K562 (cell line): ENCODE measurements around the gene MYO18A. TPM values are rescaled to one million over a fixed set of nuclear protein-coding genes. Genes with fewer than 3 reads are reported as not detected.

Experiments
- ATF1 ChIP-seq, 2 experiments: fragments of 450-650 bp in 1 of 2; IDR thresholded peaks; 2 replicates each; pipeline ENCODE4 v1.6.1; 2016; ENCODE audit warnings: missing compliant biosample characterization in 1 of 2, missing genetic modification characterization in 1 of 2
- CBFB ChIP-seq: sonication (generic); formaldehyde crosslinking; IDR thresholded peaks from 2 replicates; pipeline ENCODE4 v1.4.0; 2020; ENCODE audit warnings: mild to moderate bottlenecking, missing genetic modification reagents
- DDX20 ChIP-seq: fragments of 450-650 bp; IDR thresholded peaks from 2 replicates; pipeline ENCODE4 v1.6.1; 2016; ENCODE audit warnings: missing genetic modification characterization, low read depth, mild to moderate bottlenecking, missing compliant biosample characterization, moderate library complexity
- FOXM1 ChIP-seq, 2 experiments: fragments of 450-650 bp in 1 of 2; sonication (generic) in 1 of 2; formaldehyde crosslinking in 1 of 2; IDR thresholded peaks; 2 replicates each; pipeline versions ENCODE4 v1.6.1 to v1.9.0; 2017 to 2022; ENCODE audit warnings: low read depth in 2 of 2, mild to moderate bottlenecking in 2 of 2, missing genetic modification reagents in 1 of 2, moderate library complexity in 1 of 2
- MYC ChIP-seq, 2 experiments: fragments of 250-450 bp in 1 of 2; sonication (Bioruptor Pico) in 1 of 2; IDR thresholded peaks; 2 replicates each; pipeline versions ENCODE4 v1.5.1 to v1.6.1; 2012 to 2021; ENCODE audit warnings: low read depth in 2 of 2, borderline replicate concordance in 1 of 2, improper control_type of control experiment in 1 of 2, low read length in 1 of 2, mild to moderate bottlenecking in 1 of 2, moderate library complexity in 1 of 2
- NBN ChIP-seq: fragments of 450-650 bp; IDR thresholded peaks from 2 replicates; pipeline ENCODE4 v1.6.1; 2016; ENCODE audit warnings: low read depth, mild to moderate bottlenecking
- NRF1 ChIP-seq, 2 experiments: fragments of 450-650 bp; IDR thresholded peaks in 1 of 2; conservative IDR thresholded peaks in 1 of 2; 2 replicates each; pipeline ENCODE4 v1.6.1; 2014; ENCODE audit warnings: mild to moderate bottlenecking in 2 of 2
- RAD51 ChIP-seq: fragments of 450-650 bp; IDR thresholded peaks from 2 replicates; pipeline ENCODE4 v1.7.1; 2016; ENCODE audit warnings: low read depth, mild to moderate bottlenecking, borderline replicate concordance
- SNIP1 ChIP-seq: fragments of 450-650 bp; IDR thresholded peaks from 2 replicates; pipeline ENCODE4 v1.7.1; 2017; ENCODE audit warnings: low read depth, mild to moderate bottlenecking
- SP2 ChIP-seq: IDR thresholded peaks from 2 replicates; pipeline ENCODE4 v1.6.1; 2011; ENCODE audit warnings: mild to moderate bottlenecking, low read depth, low read length, moderate library complexity; ENCODE audit not compliant: poor library complexity, severe bottlenecking; ENCODE audit errors: extremely low read depth
- TBP ChIP-seq: optimal IDR thresholded peaks from 2 replicates; pipeline ENCODE3; 2011; ENCODE audit warnings: low read depth, low read length, improper control_type of control experiment
- TGIF2 ChIP-seq: sonication (generic); formaldehyde crosslinking; IDR thresholded peaks from 2 replicates; pipeline ENCODE4 v1.8.1; 2022; ENCODE audit warnings: mild to moderate bottlenecking, missing genetic modification reagents, moderate library complexity
- polyA plus RNA-seq, 8 experiments: library from polyadenylated mRNA; depleted of rRNA in 4 of 8; stranded (reverse) in 5 of 8; unstranded in 3 of 8; fragments of >200 nt; fragmentation: Nextera tagmentation in 2 of 8; fragmentation: Illumina TruSeq in 1 of 8; extraction: Ambion mirVana in 2 of 8; extraction: Trizol in 1 of 8; gene quantifications; 2 replicates each; pipeline versions ENCODE4 v1.2.1 to v1.2.3, GENCODE V29; 2011 to 2014; ENCODE audit warnings: inconsistent platforms in 1 of 8, missing spikeins in 1 of 8
- total RNA-seq, 7 experiments: library from RNA; depleted of rRNA in 6 of 7; stranded (reverse); fragments of >200 nt in 6 of 7; fragmentation: Illumina TruSeq in 2 of 7; extraction: Trizol in 2 of 7; gene quantifications; 2 replicates each; pipeline versions ENCODE4 v1.2.1 to v1.2.3, GENCODE V29; 2011 to 2021; ENCODE audit warnings: low replicate concordance in 1 of 7
- TF ChIP-seq, protein P1 (sequence below): fragments of 450-650 bp; IDR thresholded peaks from 2 replicates; pipeline ENCODE4 v1.7.1; 2018; ENCODE audit warnings: mild to moderate bottlenecking, low read depth; ENCODE audit not compliant: partially characterized antibody
- TF ChIP-seq, protein P2 (sequence below): fragments of 150-350 bp; IDR thresholded peaks from 2 replicates; pipeline ENCODE4 v1.6.1; 2014; ENCODE audit warnings: low read depth, mild to moderate bottlenecking, low read length, borderline replicate concordance
- TF ChIP-seq, protein P3 (sequence below): sonication (generic); formaldehyde crosslinking; IDR thresholded peaks from 2 replicates; pipeline ENCODE4 v1.8.1; 2023; ENCODE audit warnings: mild to moderate bottlenecking, missing genetic modification reagents, moderate library complexity
- TF ChIP-seq, protein P4 (sequence below): sonication (generic); formaldehyde crosslinking; IDR thresholded peaks from 2 replicates; pipeline ENCODE4 v1.9.0; 2022; ENCODE audit warnings: mild to moderate bottlenecking, missing genetic modification reagents
- TF ChIP-seq, protein P5 (sequence below): sonication (generic); formaldehyde crosslinking; IDR thresholded peaks from 2 replicates; pipeline ENCODE4 v1.8.1; 2023; ENCODE audit warnings: mild to moderate bottlenecking, missing genetic modification reagents

Gene MYO18A
- total and polyA plus RNA-seq, 9 of the 15 experiments (the other 6 are each of a cell fraction or from before 2014, with no cell fraction given), result 2.5 to 65.4 (median 17.1) TPM

DNA sequence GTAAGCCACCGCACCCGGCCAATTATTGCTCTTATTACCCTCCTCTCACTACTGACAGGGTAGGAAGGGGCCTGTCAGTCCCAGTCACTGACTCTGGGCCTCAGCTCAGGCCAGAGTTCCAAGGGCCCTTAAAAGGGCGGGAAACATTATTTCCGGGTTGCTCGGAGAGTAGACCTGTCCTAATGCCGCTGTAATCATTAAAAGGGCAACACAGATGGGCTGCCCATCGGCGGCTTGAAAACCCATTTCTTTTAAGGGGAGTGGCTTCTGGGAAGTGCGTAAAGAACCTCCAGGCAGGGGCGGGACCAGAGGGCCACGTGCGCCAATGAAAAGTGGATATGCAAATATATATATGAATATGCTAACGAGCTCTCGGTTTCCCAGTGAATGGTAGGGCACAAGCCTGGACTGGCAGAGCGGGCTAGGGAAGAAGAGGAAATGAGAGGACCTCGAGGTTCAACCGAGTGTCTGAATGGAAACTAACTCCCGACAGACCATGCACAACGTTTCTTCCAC, 110.6 kb downstream of the MYO18A start (continued):
- TF ChIP-seq, protein P1, sequence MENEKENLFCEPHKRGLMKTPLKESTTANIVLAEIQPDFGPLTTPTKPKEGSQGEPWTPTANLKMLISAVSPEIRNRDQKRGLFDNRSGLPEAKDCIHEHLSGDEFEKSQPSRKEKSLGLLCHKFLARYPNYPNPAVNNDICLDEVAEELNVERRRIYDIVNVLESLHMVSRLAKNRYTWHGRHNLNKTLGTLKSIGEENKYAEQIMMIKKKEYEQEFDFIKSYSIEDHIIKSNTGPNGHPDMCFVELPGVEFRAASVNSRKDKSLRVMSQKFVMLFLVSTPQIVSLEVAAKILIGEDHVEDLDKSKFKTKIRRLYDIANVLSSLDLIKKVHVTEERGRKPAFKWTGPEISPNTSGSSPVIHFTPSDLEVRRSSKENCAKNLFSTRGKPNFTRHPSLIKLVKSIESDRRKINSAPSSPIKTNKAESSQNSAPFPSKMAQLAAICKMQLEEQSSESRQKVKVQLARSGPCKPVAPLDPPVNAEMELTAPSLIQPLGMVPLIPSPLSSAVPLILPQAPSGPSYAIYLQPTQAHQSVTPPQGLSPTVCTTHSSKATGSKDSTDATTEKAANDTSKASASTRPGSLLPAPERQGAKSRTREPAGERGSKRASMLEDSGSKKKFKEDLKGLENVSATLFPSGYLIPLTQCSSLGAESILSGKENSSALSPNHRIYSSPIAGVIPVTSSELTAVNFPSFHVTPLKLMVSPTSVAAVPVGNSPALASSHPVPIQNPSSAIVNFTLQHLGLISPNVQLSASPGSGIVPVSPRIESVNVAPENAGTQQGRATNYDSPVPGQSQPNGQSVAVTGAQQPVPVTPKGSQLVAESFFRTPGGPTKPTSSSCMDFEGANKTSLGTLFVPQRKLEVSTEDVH, result peak; percentile 77
- TF ChIP-seq, protein P2, sequence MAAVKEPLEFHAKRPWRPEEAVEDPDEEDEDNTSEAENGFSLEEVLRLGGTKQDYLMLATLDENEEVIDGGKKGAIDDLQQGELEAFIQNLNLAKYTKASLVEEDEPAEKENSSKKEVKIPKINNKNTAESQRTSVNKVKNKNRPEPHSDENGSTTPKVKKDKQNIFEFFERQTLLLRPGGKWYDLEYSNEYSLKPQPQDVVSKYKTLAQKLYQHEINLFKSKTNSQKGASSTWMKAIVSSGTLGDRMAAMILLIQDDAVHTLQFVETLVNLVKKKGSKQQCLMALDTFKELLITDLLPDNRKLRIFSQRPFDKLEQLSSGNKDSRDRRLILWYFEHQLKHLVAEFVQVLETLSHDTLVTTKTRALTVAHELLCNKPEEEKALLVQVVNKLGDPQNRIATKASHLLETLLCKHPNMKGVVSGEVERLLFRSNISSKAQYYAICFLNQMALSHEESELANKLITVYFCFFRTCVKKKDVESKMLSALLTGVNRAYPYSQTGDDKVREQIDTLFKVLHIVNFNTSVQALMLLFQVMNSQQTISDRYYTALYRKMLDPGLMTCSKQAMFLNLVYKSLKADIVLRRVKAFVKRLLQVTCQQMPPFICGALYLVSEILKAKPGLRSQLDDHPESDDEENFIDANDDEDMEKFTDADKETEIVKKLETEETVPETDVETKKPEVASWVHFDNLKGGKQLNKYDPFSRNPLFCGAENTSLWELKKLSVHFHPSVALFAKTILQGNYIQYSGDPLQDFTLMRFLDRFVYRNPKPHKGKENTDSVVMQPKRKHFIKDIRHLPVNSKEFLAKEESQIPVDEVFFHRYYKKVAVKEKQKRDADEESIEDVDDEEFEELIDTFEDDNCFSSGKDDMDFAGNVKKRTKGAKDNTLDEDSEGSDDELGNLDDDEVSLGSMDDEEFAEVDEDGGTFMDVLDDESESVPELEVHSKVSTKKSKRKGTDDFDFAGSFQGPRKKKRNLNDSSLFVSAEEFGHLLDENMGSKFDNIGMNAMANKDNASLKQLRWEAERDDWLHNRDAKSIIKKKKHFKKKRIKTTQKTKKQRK, result no peak
- no peak for TF ChIP-seq CBFB
- TF ChIP-seq RAD51, result peak; percentile 85
- TF ChIP-seq MYC (IDR thresholded peaks at IDR 0.05; ENCODE audit: low read depth, low read length), result peak; percentile 33; the same call in 1 of the 2 replicates
- no peak for TF ChIP-seq MYC (CRISPR knock-in tag; IDR thresholded peaks at IDR 0.05; ENCODE audit: borderline replicate concordance, low read depth)
- TF ChIP-seq TGIF2, result no peak
- TF ChIP-seq FOXM1 (IDR thresholded peaks at IDR 0.05; ENCODE audit: low read depth), result peak; percentile 37; the same call in 1 of the 2 replicates
- TF ChIP-seq FOXM1 (CRISPR knock-in tag; IDR thresholded peaks at IDR 0.05; ENCODE audit: low read depth), result no peak
- TF ChIP-seq, protein P3, sequence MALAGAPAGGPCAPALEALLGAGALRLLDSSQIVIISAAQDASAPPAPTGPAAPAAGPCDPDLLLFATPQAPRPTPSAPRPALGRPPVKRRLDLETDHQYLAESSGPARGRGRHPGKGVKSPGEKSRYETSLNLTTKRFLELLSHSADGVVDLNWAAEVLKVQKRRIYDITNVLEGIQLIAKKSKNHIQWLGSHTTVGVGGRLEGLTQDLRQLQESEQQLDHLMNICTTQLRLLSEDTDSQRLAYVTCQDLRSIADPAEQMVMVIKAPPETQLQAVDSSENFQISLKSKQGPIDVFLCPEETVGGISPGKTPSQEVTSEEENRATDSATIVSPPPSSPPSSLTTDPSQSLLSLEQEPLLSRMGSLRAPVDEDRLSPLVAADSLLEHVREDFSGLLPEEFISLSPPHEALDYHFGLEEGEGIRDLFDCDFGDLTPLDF (CRISPR knock-in tag), result peak; percentile 76
- TF ChIP-seq, protein P4, sequence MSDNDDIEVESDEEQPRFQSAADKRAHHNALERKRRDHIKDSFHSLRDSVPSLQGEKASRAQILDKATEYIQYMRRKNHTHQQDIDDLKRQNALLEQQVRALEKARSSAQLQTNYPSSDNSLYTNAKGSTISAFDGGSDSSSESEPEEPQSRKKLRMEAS, result peak; percentile 55; the same call in 1 of the 2 replicates
- peak; percentile 8 for TF ChIP-seq SP2
- no peak for TF ChIP-seq ATF1 (CRISPR knock-in tag; IDR thresholded peaks at IDR 0.05)
- 0 out of 2 replicates have a peak, but pooled peaks have one; percentile 28 for TF ChIP-seq ATF1 (tag; IDR thresholded peaks at IDR 0.05)
- TF ChIP-seq NRF1 (conservative IDR thresholded peaks at IDR 0.05 in 1 of 2, IDR thresholded peaks at IDR 0.05 in 1 of 2), result peak; percentile 54 to 60
- peak; percentile 56 for TF ChIP-seq TBP
- no peak for TF ChIP-seq NBN
- TF ChIP-seq SNIP1, result peak; percentile 97
- TF ChIP-seq DDX20 (tag), result no peak
- TF ChIP-seq, protein P5, sequence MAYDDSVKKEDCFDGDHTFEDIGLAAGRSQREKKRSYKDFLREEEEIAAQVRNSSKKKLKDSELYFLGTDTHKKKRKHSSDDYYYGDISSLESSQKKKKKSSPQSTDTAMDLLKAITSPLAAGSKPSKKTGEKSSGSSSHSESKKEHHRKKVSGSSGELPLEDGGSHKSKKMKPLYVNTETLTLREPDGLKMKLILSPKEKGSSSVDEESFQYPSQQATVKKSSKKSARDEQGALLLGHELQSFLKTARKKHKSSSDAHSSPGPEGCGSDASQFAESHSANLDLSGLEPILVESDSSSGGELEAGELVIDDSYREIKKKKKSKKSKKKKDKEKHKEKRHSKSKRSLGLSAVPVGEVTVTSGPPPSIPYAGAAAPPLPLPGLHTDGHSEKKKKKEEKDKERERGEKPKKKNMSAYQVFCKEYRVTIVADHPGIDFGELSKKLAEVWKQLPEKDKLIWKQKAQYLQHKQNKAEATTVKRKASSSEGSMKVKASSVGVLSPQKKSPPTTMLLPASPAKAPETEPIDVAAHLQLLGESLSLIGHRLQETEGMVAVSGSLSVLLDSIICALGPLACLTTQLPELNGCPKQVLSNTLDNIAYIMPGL (CRISPR knock-in tag), result no peak
